Neural cell (in vitro differentiated cells): ENCODE data around the gene AFAP1. TPM values are rescaled to one million over a fixed set of nuclear protein-coding genes. Genes with fewer than 3 reads are reported as not detected.

Source experiments
- H2AFZ ChIP-seq: fragments of 200-600, 300-800 bp; sonication (generic), shearing (Covaris generic); 2 replicates; pipeline ENCODE4 v1.6.0; 2014; ENCODE audit warnings: low read depth, mild to moderate bottlenecking, antibody characterized with exemption, low read length, moderate library complexity
- H3F3A ChIP-seq: fragments of 200-600 bp; shearing (Covaris generic); 2 replicates; pipeline ENCODE4 v1.6.1; 2016; ENCODE audit warnings: mild to moderate bottlenecking, moderate library complexity, mixed read lengths, antibody characterized with exemption, low read length; ENCODE audit not compliant: insufficient read depth, poor library complexity, severe bottlenecking
- H3K27ac ChIP-seq: fragments of 200-600, 300-800 bp; sonication (generic), shearing (Covaris generic); 2 replicates; pipeline ENCODE4 v1.5.1; 2014; ENCODE audit warnings: mild to moderate bottlenecking, low read length, moderate library complexity
- H3K27me3 ChIP-seq: fragments of 300-800, 200-600 bp; sonication (generic), shearing (Covaris generic); 2 replicates; pipeline ENCODE4 v1.6.0; 2014; ENCODE audit warnings: mild to moderate bottlenecking, low read depth, low read length, moderate library complexity; ENCODE audit not compliant: insufficient read depth
- H3K36me3 ChIP-seq: fragments of 300-800, 200-600 bp; sonication (generic), shearing (Covaris generic); 2 replicates; pipeline ENCODE4 v1.5.1; 2014; ENCODE audit warnings: mild to moderate bottlenecking, antibody characterized with exemption, low read length, moderate library complexity; ENCODE audit not compliant: insufficient read depth
- H3K4me2 ChIP-seq: fragments of 300-800, 200-600 bp; sonication (generic), shearing (Covaris generic); 2 replicates; pipeline ENCODE4 v1.6.0; 2014; ENCODE audit warnings: mild to moderate bottlenecking, low read length
- H3K4me3 ChIP-seq: fragments of 300-800, 200-600 bp; sonication (generic), shearing (Covaris generic); 2 replicates; pipeline ENCODE4 v1.5.1; 2014; ENCODE audit warnings: mild to moderate bottlenecking, low read length, moderate library complexity
- H3K79me2 ChIP-seq: fragments of 200-600 bp; shearing (Covaris generic); replicated peaks from 2 replicates; pipeline ENCODE4 v1.6.0; 2014; ENCODE audit warnings: mild to moderate bottlenecking, low read length, moderate library complexity; ENCODE audit not compliant: insufficient read depth
- H3K9ac ChIP-seq: fragments of 300-800, 200-600 bp; sonication (generic), shearing (Covaris generic); 2 replicates; pipeline ENCODE4 v1.6.1; 2016; ENCODE audit warnings: mild to moderate bottlenecking, low read length, mixed read lengths
- H3K9me2 ChIP-seq: fragments of 200-600 bp; shearing (Covaris generic); 2 replicates; pipeline ENCODE4 v1.6.1; 2016; ENCODE audit warnings: mild to moderate bottlenecking, low read length, mixed read lengths; ENCODE audit not compliant: insufficient read depth
- H3K9me3 ChIP-seq: fragments of 200-600, 300-800 bp; sonication (generic), shearing (Covaris generic); 2 replicates; pipeline ENCODE4 v1.6.1; 2016; ENCODE audit warnings: mild to moderate bottlenecking, mixed run types, low read length, moderate library complexity, mixed read lengths
- H4K20me1 ChIP-seq: fragments of 200-600 bp; shearing (Covaris generic); 2 replicates; pipeline ENCODE4 v1.6.1; 2016; ENCODE audit warnings: mild to moderate bottlenecking, mixed run types; ENCODE audit not compliant: insufficient read depth
- EP300 ChIP-seq: fragments of 450-650 bp; conservative IDR thresholded peaks from 2 replicates; pipeline ENCODE4 v1.6.1; 2014; ENCODE audit warnings: antibody characterized with exemption, mild to moderate bottlenecking, moderate library complexity; ENCODE audit not compliant: poor library complexity, severe bottlenecking
- EZH2 ChIP-seq: fragments of 200-600, 300-800 bp; shearing (Covaris generic), sonication (generic); IDR thresholded peaks from 2 replicates; pipeline ENCODE4 v1.6.1; 2014; ENCODE audit warnings: antibody characterized with exemption, low read length, borderline replicate concordance, mild to moderate bottlenecking; ENCODE audit not compliant: insufficient read depth, poor library complexity, severe bottlenecking
- MXI1 ChIP-seq: fragments of 450-650 bp; conservative IDR thresholded peaks from 2 replicates; pipeline ENCODE4 v1.6.1; 2014; ENCODE audit warnings: antibody characterized with exemption, mild to moderate bottlenecking; ENCODE audit not compliant: poor library complexity, severe bottlenecking
- POLR2AphosphoS5 ChIP-seq: IDR thresholded peaks from 2 replicates; pipeline ENCODE4 v1.6.1; 2012
- RAD21 ChIP-seq: fragments of 450-650 bp; conservative IDR thresholded peaks from 2 replicates; pipeline ENCODE4 v1.6.1; 2014; ENCODE audit warnings: antibody characterized with exemption, mild to moderate bottlenecking, moderate library complexity
- SMC3 ChIP-seq: fragments of 450-650 bp; conservative IDR thresholded peaks from 2 replicates; pipeline ENCODE4 v1.6.1; 2014; ENCODE audit warnings: antibody characterized with exemption, mild to moderate bottlenecking, moderate library complexity; ENCODE audit not compliant: poor library complexity
- polyA plus RNA-seq: library from polyadenylated mRNA; depleted of rRNA; stranded (reverse); fragments of >200 nt; gene quantifications from 2 replicates; pipeline ENCODE4 v1.2.3, GENCODE V29; 2014
- TF ChIP-seq, protein P1 (sequence below): fragments of 450-650 bp; IDR thresholded peaks from 2 replicates; pipeline ENCODE4 v1.5.1; 2014; ENCODE audit warnings: antibody characterized with exemption, mild to moderate bottlenecking, moderate library complexity; ENCODE audit not compliant: poor library complexity, severe bottlenecking
- TF ChIP-seq, protein P2 (sequence below): IDR thresholded peaks from 2 replicates; pipeline ENCODE4 v1.6.1; 2012; ENCODE audit warnings: borderline replicate concordance

The AFAP1 gene
- polyA plus RNA-seq, 1 donor from 2014 or later: 38.9 TPM

- Histone ChIP-seq H3K27ac (no peak overlapping the region), H3K4me2 (no peak overlapping the region), H3F3A (no peaks in the 10 kb centered on the region), H3K79me2 (no peaks in the 10 kb centered on the region), H3K27me3 (no peaks in the 10 kb centered on the region), H2AFZ (no peak overlapping the region), H3K36me3 (no peaks in the 10 kb centered on the region), H4K20me1 (no peaks in the 10 kb centered on the region), H3K4me3 (no peak overlapping the region), H3K9me3 (no peaks in the 10 kb centered on the region), H3K9me2 (no peaks in the 10 kb centered on the region), H3K9ac (no peak overlapping the region)
- TF ChIP-seq, protein P1, sequence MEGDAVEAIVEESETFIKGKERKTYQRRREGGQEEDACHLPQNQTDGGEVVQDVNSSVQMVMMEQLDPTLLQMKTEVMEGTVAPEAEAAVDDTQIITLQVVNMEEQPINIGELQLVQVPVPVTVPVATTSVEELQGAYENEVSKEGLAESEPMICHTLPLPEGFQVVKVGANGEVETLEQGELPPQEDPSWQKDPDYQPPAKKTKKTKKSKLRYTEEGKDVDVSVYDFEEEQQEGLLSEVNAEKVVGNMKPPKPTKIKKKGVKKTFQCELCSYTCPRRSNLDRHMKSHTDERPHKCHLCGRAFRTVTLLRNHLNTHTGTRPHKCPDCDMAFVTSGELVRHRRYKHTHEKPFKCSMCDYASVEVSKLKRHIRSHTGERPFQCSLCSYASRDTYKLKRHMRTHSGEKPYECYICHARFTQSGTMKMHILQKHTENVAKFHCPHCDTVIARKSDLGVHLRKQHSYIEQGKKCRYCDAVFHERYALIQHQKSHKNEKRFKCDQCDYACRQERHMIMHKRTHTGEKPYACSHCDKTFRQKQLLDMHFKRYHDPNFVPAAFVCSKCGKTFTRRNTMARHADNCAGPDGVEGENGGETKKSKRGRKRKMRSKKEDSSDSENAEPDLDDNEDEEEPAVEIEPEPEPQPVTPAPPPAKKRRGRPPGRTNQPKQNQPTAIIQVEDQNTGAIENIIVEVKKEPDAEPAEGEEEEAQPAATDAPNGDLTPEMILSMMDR: no peak
- TF ChIP-seq, protein P2, sequence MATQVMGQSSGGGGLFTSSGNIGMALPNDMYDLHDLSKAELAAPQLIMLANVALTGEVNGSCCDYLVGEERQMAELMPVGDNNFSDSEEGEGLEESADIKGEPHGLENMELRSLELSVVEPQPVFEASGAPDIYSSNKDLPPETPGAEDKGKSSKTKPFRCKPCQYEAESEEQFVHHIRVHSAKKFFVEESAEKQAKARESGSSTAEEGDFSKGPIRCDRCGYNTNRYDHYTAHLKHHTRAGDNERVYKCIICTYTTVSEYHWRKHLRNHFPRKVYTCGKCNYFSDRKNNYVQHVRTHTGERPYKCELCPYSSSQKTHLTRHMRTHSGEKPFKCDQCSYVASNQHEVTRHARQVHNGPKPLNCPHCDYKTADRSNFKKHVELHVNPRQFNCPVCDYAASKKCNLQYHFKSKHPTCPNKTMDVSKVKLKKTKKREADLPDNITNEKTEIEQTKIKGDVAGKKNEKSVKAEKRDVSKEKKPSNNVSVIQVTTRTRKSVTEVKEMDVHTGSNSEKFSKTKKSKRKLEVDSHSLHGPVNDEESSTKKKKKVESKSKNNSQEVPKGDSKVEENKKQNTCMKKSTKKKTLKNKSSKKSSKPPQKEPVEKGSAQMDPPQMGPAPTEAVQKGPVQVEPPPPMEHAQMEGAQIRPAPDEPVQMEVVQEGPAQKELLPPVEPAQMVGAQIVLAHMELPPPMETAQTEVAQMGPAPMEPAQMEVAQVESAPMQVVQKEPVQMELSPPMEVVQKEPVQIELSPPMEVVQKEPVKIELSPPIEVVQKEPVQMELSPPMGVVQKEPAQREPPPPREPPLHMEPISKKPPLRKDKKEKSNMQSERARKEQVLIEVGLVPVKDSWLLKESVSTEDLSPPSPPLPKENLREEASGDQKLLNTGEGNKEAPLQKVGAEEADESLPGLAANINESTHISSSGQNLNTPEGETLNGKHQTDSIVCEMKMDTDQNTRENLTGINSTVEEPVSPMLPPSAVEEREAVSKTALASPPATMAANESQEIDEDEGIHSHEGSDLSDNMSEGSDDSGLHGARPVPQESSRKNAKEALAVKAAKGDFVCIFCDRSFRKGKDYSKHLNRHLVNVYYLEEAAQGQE: no peak
- TF ChIP-seq RAD21: no peak
- no peak for TF ChIP-seq EZH2
Observed at GRCh38 chr4:7717161-7717560, 222.5 kb downstream of the AFAP1 start.

DNA sequence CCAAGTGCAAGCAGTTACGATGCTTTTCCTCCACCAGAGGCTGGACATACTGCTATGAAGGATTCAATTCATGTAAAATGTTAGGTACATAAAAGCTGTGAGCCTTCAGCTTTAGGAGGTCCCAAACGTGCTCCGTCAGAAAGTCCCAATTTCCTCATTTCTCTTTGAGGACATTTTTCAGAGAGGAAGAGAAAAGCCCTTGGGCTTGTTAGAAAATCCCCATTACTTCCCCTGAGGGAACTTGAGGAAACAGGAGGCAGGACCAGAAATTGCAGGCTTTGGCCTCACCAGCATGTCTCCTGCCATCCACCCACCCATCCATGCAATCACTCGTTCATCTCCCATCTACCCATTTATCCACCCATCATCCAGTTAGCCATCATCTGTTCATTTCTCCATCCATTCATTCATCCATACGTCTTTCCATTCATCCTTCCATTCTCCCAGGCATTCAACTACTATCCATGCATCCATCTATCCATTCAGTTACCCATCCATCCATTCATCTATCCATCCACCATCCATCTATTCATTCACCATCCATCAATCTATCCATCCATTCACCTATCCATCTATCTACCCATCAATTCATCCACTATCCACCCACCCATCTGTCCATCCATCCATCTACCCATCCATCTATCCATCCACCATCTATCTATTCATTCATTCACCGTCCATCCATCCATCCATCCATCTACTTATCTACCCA is 223.5 kb downstream of the AFAP1 start:
- Histone ChIP-seq H2AFZ (no peak overlapping the region), H3K27me3 (no peaks in the 10 kb centered on the region), H4K20me1 (no peaks in the 10 kb centered on the region), H3K27ac (no peak overlapping the region), H3K9me2 (no peaks in the 10 kb centered on the region), H3K9me3 (no peaks in the 10 kb centered on the region), H3K36me3 (no peaks in the 10 kb centered on the region), H3K4me3 (no peak overlapping the region), H3K4me2 (no peak overlapping the region), H3K79me2 (no peaks in the 10 kb centered on the region), H3K9ac (no peak overlapping the region), H3F3A (no peaks in the 10 kb centered on the region)
- TF ChIP-seq, protein P2: no peak
- no peak for TF ChIP-seq RAD21
- no peak for TF ChIP-seq EZH2
- TF ChIP-seq MXI1: no peak
- TF ChIP-seq SMC3: no peak
- TF ChIP-seq, protein P1: no peak
- no peak for TF ChIP-seq POLR2AphosphoS5
- no peak for TF ChIP-seq EP300
